ENCODE data around the gene WDR90.
A peak's percentile ranks its signal among the peaks of the same experiment; 100 is the strongest.
"Not testable (repeated sequence)": the region's sequence is repeated elsewhere in the genome, so short reads cannot be mapped to it uniquely, and the experiment has no call there.

WDR90 gene

DNA sequence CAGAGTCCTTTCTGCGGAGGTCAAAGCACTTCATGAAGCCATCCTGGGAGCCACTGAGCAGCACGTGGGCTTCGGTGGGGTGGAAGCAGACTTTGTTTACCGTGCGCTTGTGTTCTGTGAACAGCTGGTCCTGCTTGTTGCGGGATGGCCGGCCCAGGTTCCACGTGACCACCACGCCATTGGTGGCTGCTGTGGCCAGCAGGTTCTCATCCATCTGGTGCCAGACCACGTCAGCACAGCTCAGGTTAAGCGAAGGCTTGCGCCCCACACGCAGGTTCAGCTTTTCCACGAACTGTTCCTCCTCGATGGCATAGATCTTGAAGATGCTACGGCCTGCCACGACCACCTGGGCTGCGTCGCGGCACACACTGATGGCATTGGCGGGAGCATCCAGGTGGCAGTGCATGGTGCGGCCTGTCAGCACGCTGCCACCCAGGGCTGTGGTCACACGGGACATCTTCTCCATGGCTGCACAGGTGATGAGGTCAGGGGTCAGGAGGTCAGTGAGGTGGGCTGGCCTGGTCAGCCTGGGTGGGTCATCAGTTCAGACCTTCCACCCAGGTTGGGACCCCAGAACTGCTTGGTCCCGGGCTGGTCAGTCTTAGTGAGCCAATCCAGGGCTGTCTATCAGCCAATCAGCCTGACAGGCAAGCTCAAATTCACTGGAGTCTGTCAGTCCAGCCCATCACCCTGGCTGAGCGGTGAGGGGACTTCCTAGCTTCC lies 40.2 kb downstream of the WDR90 start:
- DNase-seq (ENCODE audit: low read depth in 2 of 2) = no peak

DNA sequence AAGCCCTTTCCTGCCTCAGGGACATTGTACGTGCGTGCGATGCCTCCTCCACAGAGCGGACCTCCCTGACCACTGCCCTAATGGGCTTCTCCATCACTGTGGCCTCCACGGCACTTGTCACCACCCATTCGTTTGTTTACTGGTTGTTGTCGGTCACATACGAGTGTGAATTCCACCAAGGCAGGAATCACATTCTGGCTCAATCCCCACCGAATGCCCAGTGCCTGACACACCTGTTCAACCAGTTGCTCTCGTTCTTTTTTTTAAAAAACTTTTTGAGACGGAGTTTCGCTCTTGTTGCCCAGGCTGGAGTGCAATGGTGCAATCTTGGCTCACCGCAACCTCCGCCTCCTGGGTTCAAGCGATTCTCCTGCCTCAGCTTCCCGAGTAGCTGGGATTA lies 42.1 kb downstream of the WDR90 start:
- DNase-seq (ENCODE audit: low read depth in 2 of 2) = not testable (repeated sequence)

DNA sequence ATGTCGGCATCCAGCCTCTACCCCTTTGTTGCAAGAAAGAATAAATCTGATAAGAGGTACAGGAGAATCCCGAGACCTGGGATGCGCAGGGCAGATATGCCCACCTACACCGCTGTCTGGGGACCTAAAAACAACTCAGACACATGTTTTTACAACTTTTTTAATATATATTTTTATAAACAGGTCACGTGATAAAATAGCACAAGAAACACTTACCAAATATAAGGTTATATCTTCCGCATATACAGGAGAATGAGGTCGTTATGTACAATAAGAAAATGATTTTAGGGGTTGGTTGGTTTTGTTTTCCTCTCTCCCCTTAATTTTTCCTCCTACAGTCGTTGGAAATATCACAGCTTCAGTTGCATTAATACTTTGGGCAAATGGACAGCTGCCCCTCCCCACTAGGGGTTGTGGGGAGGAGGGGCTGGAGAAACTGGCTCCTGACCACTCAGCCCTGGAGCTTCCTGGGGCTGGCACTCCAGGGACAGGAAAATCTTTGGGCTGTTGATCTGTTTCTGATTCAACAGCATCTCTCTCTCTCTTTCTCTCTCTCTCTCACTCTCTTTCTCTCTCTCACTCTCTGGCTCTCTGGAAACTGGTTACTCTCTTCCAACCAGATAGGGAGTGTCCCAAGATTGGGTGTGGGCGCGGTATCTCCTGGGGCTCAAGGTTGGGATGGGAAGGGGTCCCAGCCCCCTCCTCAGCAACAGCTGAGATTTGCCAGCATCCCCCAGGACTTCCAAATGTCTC lies 43.4 kb downstream of the WDR90 start:
- DNase-seq (ENCODE audit: low read depth in 2 of 2) = no peak

DNA sequence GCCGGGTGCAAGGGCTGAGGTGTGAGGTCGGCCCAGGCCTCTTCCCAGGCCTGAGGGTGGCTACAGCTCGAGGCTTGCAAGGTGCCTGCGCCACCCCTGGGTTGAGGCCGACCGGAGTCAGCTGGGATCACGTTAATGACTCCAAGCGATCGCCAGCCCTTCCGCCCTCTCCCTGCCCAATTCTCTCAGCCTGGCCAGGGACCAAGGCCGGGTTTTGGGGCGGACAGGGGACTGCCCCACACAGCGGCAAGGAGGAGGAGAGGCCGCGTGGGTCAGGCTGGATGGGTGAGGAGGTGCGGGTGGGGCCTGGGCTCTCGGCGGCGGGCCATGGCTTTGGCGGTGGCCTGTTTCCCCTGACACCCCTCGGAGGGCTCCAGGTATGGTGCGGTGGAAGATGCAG lies 44.2 kb downstream of the WDR90 start:
- DNase-seq (ENCODE audit: low read depth in 2 of 2) = no peak

DNA sequence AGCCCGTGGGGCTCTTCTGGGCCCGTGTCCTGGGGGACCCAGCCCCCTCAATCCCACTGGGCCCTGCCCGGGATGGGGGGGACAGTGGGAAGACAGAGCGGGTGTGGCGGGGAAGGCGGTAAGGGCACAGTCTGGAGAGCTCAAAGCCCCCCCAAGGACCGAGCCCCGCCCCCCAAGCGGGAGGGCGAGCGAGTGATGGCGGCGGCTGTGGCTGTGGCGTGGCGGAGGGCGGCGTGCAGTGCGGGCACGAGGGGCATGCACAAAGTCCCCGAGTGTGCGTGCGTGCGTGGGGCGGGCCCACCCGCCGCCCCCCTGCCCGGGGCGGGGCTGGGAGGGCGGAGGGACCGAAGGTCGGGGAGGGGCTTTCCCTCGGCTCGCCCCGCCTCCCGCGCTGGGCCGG lies 44.6 kb downstream of the WDR90 start:
- DNase-seq (ENCODE audit: low read depth in 2 of 2) = no peak

DNA sequence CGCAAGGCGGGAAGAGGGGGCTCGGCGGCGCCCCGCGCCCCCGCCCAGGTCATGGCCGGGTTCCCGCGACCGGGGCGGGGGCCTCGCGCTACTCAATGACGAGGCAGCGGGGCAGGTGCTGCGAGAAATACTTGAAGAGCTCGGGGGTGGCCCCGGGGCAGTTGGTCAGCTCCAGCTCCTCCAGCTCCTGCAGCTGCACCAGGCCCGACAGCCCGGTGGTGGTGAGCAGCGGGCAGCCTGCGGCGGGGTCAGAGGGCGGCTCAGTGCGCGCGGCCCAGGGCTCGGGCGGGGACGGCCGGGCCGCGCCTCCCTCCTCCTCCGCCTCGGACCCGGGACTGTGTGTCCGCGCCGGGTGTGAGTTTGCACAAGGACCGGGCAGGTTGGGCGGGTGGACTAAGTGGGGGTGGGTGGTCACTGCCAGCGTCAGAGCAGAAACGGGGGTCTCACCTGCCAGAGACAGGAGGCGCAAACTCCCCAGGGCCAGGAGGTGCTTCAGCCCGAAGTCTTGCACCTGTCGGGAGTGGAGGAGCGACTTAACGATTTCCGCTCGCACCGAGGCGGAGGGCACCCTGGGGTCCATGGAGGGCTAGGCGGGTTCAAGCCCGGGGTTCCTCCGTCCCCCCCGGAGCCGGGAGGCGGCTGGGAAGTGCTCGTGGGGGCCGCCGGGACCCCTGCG lies 45.2 kb downstream of the WDR90 start:
- no peak for DNase-seq (ENCODE audit: low read depth in 2 of 2)

DNA sequence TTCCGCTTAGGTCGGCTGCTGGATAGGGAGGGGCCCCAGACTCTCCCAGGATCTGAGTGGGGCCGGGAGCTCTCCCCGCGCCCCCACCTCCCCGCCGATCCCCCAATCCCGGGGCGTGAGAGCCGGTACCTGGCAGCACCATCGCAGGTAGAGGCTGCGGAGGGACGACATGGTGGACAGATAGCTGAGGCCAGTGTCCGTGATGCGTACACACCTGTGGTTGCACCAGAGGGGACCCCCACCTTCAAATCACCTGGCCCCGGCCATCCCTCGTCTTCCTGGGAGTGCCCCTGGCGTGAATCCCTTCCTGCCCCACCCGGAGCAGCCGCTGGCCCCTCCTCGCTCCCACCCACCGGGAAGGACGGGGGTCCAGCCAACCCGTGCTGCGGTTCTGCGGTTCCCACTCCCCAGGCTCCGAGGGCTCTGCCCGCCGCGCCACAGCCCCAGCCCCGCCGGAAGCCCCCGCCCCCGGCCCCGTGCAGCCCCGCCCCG lies 45.7 kb downstream of the WDR90 start:
- DNase-seq (ENCODE audit: low read depth in 2 of 2) = no peak

DNA sequence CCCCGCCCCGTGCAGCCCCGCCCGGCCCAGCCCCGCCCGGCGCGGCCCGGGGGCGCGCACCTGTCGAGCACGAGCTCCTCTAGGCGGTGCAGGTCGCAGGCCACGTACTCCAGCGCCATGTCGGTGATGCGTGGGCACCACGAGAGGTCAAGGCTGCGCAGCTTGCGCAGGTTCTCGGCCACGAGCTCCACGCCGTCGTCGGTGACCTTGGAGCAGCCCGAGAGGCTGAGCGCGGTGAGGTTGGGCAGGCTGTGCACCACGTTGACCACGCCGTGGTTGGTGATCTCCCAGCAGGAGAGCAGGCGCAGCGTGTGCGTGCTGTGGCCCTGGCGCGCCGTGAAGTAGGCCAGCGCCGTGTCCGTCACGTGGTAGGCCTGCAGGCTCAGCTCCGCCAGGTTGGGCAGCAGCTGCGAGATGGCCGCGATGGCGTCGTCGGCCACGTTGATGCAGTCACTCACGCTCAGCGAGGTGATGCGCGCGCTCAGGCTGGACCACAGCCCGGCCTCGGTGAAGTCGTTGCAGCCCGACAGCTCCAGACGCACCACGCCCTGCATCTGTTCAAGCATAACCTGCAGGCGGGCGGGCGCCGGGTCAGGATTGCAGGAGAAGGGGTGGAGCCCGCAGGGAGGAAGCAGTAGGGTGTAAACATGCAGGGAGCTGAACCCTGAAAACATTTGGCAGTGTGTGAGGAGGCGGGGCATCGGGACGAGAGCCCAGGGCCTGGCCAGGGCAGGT lies 46.4 kb downstream of the WDR90 start:
- DNase-seq (ENCODE audit: low read depth in 2 of 2) = peak; percentile 32 to 41

DNA sequence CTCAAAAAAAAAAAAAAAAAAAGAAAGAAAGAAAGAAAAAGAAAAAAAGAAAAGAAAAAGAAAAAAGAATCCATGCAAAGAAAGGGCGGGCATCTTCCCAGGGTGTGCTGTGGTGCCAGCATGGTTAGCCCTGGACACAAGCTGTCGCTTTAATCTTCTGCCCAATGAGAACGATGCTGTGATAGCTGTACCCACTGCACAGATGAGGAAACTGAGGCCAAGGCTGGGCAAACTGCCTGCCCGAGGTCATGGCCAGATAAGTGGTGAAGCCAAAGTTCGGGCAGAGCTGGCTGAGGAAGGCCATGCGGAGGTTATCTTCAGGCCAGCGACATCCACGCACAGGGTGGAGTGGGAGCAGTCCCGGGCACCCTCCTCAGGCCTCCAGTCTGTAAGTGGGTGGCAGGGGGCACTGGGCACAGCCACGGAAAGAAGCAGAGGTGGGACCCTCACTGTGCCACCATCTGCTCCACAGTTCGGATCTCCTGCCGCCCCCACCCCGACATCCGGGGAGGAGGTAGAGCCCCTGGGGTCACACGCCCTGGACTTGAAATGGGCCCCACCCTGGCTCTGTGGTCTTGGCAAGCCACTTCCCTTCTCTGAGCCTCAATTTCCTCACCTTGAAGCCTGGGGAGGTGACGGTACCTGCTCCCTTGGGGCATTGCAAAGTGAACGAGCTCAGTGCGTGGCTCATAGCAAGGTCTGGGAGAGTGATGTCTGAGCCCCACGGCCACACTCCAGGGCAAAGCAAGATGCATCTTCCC lies 49.9 kb downstream of the WDR90 start:
- no peak for DNase-seq (ENCODE audit: low read depth in 2 of 2)

DNA sequence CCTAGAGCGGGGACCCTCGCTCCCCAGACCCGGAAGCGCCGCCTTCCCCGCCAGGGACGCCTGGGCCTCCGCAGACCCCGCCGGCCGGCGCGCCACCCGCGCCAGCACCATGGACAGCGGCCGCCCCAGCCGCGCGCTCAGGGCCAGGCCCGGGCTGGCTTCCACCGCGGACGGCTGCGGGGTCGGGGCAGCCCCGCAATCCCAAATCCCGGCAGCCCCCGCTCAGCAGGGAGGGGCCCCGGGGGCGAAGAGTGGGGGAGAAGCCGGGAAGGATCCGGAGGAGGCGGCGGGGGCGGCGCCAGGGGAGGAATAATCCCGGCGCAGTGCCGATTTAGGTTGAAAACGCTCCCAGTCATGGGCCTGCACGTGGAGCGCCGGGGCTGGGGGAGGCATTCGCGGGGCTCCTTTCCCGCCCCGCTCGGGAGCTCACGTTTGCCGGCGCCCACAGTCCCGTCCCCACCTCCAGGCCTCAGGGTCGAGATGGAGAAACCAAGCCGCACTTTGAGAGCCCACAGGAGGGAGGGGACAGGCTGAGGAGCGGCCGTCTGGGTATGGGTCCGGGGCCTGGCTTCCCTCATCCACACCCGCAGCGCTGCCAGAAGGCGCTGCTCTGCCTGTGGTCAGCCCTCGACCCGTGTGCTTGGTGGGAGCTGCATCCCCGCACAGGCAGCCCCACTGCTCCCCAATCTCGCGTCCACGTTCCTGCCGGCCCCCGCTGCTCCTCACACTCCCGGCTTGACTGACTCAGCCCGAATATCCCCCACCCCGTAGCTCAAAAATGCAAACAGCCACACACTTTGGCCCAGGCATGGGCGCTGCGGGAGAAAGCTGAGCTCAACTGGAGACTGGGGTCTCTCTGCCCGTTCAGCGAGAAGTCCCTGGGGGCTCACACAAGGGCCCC lies 51.8 kb downstream of the WDR90 start:
- no peak for DNase-seq (ENCODE audit: low read depth in 2 of 2)

DNA sequence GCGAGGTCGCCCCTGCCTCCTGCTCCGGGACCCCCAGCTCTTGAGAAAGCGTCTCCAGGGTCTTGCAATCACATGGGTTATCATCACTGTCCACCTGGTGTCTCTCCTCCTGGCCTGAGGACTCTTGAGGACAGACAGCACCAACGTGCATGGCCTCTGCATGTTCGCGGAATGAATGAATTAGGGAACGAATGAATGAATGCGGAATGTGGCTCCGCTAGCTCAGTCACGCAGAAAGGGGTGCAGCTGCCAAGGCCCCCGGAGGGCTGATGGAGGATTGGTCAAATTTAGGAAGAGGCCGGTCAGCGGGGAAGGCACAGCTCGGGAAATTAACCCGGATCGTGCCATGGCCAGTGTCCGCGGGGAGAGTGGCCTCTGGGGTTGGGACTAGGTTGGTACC lies 53.2 kb downstream of the WDR90 start:
- DNase-seq (ENCODE audit: low read depth in 2 of 2) = no peak

DNA sequence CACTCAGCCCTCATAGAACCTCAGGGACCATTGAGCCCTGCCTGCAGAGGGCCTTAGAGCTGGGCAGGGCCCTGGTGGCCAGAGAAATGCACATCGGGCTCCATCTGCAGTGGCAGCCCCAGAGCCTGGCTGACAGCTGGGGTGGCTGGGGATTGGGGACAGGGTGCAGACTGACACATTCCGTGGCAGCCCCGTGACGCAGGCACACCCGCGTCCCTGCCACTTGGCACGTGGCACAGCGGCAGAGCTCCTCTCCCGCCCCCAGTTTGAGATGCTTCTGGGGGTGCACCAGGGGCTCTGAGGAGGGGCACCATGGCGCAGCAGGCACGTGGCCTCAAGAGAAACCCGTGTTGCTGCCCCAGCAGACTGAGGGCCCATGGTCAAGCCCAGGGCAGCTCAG lies 54.2 kb downstream of the WDR90 start:
- no peak for DNase-seq (ENCODE audit: low read depth in 2 of 2)

DNA sequence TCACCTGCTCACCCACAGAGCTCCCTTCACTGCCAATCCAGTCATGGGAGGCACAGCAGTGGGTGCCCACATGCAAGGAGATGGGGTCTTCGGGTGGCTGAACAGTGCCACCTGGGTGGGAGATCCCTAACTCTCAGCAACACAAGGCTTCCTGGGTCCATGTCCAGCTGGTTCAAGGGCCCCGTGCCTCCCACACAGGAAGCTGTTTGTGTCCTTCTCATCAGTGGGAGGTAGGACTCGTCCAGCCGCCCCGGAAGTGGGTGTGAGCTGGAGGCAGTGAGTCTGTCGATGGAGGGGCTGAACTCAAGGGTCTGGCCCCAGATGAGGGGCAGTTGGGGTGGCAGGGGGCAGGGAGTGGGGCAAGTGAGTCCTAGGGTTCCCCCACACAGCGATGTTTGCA lies 54.9 kb downstream of the WDR90 start:
- DNase-seq (ENCODE audit: low read depth in 2 of 2) = no peak

DNA sequence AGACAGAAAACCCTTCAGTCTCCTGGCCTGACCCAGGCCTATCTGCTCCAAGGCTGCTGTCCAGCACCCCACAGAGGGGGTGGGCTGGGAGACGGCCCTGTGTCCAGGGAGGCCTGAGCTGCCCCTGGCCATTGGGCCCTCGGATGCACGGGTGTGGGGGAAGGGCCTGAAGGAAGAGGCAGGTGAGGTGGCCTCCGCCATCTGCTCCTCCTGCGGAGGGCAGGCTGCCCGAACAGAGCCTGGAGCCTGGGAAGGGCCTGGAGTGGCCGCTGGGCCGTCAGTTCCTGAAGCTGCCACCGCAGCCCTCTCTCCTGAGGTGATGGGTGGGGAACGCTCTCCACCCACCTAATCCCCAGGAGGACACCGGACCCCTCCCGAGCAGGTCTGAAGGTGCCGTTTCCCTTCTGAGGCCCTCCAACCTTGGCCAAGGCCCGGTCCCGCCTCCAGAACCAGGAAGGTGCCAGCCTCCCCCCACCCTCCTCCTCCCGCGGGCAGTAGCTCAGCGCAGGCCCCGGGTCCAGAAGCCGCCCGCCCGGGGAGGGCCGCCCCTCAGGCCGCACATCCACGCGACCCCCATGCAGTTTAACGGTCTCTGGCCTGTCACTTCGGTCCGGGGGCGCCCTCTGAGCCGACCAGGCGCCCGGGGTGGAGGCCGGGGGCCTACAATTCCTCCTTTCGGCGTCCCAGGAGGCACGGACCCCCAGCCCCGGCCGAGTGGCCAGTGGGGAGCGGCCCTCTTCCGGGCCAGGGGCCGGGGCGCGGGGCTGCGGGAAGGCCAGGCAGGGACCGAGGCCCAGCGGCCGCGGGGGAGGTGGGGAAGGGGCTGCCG lies 55.6 kb downstream of the WDR90 start:
- no peak for DNase-seq (ENCODE audit: low read depth in 2 of 2)

DNA sequence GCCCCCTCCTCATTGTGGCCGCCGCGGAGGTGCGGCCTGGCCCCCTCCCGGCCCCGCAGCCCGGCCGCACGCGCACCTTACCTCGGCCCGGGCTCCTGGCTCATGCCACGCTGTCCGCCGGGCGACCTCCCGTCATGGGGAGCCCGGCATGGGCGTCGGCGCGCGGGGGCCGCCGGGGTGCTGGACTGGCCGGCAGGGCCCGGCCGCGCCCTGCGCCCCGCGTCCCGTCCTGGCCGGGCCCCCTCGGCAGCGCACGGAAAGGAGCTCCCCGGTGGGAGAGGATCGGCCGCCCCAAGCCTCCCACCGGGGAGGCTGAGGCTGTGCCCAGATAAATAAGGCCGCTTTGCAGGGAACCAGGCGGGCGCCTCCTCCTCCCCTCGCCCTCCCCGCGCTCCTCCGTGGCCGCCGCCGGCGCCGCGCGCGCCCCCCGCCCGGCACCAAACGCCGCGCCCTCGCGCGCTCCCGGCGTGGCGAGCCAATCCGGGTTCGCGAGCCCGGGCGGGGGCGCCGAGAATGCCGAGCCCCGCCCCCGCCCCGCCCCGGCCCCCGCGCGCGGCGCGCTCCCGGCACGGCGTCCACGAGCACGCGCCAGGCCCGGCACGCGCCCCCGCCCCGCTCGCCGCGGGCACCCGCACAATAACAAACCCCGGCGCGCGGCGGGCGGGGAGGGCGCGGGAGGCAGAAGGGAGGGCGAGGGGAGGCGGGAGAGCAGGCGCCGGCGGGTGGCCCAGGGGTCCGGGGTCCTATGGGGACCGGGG lies 56.4 kb downstream of the WDR90 start, which contains the start of gene FBXL16:
Gene FBXL16 (minus strand): TSS at position 371 of the 758 bp plus-strand sequence. CDS start 8,396 bp downstream, outside the sequence.
- DNase-seq (ENCODE audit: low read depth in 2 of 2) = no peak

DNA sequence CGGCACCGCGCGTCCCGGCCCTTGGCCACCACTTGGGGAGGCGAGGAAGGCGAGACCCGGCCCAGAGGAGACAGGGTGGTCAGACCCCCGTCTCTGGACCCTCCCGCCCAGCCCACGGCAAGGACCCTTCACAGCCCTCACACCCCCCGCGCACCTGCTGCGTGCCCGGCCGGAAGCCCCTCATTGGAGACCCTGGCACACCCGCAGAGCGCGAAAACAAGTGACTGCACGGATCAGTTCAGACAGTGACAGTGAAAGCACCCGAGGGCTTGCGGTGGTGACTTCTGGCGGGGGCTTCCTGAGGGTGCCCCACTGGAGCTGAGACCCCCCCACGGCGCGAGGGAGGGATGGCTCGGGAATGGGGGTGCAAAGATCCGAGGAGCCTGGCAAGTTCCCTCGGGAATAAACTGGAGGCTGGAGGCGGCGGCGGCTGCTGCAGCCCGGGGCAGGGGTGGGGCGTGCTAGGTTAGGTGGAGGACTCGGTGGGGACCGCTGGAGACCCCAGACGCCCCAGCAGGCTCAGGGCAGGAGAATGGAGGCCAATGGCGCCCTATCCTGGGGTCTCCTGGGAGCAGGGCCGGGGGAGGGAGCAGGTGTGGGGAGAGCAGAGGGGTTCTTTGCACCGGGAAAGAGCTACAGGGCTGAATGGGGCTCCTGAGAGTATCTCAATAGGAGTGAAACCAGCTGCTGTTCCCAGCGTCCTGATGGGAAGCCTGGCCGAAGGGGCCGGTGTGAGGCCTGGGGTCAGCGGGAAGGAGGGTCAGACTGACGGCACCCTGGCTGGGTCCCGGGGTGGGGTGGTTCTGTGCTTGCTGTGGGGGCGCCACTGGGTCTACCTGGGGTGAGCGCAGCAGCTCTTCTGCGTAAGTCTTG lies 57.3 kb downstream of the WDR90 start:
- DNase-seq (ENCODE audit: low read depth in 2 of 2) = no peak

DNA sequence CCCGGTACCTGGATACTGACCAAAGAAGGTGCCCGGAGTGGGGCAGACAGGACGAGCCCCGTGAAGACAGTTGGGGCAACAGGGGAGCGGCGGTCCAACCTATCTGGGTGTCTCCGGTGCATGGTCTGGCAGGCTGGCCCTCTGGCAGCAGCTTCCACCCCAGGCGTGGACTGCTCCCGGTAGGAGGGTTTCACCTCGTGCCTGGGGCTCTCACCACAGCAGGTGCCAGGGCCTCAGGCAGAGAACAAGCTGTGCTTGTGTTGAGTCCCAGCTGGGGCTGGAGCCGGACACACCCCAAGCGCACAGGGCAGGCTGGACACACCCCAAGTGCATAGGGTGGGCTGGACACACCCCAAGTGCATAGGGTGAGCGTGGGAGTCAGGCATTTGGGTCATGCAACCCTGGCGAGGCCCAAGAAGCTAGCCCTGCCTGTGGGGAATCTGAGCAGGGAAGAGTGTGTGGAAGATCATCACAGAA lies 57.9 kb downstream of the WDR90 start:
- no peak for DNase-seq (ENCODE audit: low read depth in 2 of 2)

All from stimulated activated CD8-positive, alpha-beta memory T cell treated with anti-CD3 and anti-CD28 coated beads, Interleukin-7, amount 100 ng/mL, for 1 hour (primary cell).